ENCODE data around the gene KATNBL1. TPM values are rescaled to one million over a fixed set of nuclear protein-coding genes. Genes with fewer than 3 reads are reported as not detected.
"Not testable (repeated sequence)": the region's sequence is repeated elsewhere in the genome, so short reads cannot be mapped to it uniquely, and the experiment has no call there.

Gene KATNBL1
- total RNA-seq, 3 donors from 2014 or later: 42.8 to 52.6 (median 46.2) TPM

DNA sequence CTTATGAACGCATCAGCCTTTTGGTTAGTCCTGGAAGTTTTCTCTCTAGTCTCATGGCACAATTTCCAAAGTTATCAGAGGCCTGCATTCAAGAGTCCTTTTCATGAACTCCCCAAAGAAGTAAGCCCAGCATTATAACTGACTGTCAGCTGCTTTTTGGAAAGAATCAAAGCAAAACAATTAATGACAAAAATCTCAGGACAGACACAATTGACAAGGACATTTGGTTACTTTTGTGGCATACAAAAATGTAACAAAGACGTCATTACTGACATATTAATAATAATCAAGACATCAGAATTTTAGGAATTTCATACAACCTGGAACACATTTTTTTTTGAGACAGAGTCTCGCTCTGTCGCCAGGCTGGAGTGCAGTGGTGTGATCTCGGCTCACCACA is 21.2 kb downstream of the KATNBL1 start:
- Histone ChIP-seq H3K9me3 (no peaks in the 10 kb centered on the region), H3K36me3 (ENCODE audit: low read depth) (no peaks in the 10 kb centered on the region), H3K4me1 (ENCODE audit: low read depth) (no peaks in the 10 kb centered on the region), H3K4me3 (no peak overlapping the region)
- intact Hi-C loops (cut with DNase I, micrococcal nuclease): no loop called here
- DNase-seq: no peak
- no peak for ATAC-seq
- TF ChIP-seq, protein P1, sequence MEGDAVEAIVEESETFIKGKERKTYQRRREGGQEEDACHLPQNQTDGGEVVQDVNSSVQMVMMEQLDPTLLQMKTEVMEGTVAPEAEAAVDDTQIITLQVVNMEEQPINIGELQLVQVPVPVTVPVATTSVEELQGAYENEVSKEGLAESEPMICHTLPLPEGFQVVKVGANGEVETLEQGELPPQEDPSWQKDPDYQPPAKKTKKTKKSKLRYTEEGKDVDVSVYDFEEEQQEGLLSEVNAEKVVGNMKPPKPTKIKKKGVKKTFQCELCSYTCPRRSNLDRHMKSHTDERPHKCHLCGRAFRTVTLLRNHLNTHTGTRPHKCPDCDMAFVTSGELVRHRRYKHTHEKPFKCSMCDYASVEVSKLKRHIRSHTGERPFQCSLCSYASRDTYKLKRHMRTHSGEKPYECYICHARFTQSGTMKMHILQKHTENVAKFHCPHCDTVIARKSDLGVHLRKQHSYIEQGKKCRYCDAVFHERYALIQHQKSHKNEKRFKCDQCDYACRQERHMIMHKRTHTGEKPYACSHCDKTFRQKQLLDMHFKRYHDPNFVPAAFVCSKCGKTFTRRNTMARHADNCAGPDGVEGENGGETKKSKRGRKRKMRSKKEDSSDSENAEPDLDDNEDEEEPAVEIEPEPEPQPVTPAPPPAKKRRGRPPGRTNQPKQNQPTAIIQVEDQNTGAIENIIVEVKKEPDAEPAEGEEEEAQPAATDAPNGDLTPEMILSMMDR (IDR thresholded peaks at IDR 0.05): no peak

DNA sequence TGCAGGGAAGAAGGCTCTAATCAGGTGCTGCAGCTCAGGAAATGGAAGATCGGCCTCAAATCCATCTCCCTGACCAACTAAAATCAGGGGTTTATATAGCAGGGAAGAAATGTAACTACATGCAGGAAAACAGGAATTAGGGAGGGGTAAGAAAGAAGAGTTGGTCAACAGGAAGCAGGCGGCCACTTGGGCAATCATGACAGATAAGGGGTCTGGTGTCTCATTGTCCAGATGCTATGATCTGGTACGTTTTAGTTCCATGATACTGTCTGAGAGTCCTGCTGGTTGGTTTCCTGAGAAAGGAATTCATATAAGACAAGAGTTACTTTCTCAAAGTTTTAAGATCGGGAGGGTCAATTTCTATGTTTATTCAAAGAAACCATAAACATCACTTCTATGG is 24.2 kb downstream of the KATNBL1 start:
- no peak for DNase-seq
- Histone ChIP-seq H3K36me3 (ENCODE audit: low read depth) (no peaks in the 10 kb centered on the region), H3K9me3 (no peaks in the 10 kb centered on the region), H3K4me1 (ENCODE audit: low read depth) (no peaks in the 10 kb centered on the region), H3K4me3 (no peak overlapping the region)
- ATAC-seq: no peak
- intact Hi-C loops (cut with DNase I, micrococcal nuclease): no loop called here
- TF ChIP-seq, protein P1 (IDR thresholded peaks at IDR 0.05): no peak

DNA sequence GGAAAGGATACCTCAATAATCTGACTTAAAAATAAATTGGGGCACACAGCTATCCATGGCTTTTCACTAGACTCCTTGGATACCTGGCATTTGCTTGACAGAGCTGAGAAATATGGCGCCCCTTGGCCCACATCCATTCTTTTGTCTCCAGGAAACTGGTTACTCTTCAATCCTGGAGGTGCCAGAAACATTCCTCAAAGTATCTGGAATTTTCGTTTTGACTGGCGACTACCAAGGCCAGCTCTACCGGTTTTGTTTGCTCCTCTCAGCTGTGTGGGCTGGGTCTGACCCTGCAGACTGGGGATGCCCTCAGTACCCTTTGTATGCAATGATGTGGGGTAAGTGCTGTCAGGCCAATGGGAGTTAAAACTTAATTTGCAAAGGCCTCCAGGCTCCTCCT is 27.0 kb downstream of the KATNBL1 start:
- TF ChIP-seq, protein P1 (IDR thresholded peaks at IDR 0.05): no peak
- Histone ChIP-seq H3K9me3 (no peaks in the 10 kb centered on the region), H3K4me1 (ENCODE audit: low read depth) (no peaks in the 10 kb centered on the region), H3K36me3 (ENCODE audit: low read depth) (no peaks in the 10 kb centered on the region), H3K4me3 (no peak overlapping the region)
- DNase-seq (no peak), ATAC-seq (no peak)
- intact Hi-C loops (cut with DNase I, micrococcal nuclease): no loop called here

DNA sequence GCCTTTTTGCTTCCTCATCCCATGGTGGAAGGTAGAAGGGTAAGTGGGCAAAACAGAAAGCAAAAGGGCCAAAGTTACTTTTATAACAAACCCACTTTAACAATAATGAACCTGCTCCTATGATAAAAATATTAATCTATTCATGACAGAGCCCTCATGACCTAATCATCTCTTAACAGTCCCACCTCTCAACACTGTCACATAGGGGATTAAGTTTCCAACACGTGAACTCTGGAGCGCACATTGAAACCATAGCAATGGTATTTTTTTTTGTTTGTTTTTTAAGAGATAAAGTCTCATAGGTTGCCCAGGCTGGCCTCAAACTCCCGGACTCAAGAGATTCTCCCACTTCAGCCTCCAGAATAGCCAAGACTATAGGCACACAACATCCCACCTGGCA is 30.7 kb downstream of the KATNBL1 start:
- H3K9me3 ChIP-seq: no peaks in the 10 kb centered on the region
- H3K36me3 ChIP-seq (ENCODE audit: low read depth): no peaks in the 10 kb centered on the region
- ATAC-seq: no peak
- no peaks in the 10 kb centered on the region for H3K4me1 ChIP-seq (ENCODE audit: low read depth)
- TF ChIP-seq, protein P1 (IDR thresholded peaks at IDR 0.05): no peak
- H3K4me3 ChIP-seq: no peak overlapping the region
- no peak for DNase-seq
- intact Hi-C loops (cut with DNase I, micrococcal nuclease): no loop called here

DNA sequence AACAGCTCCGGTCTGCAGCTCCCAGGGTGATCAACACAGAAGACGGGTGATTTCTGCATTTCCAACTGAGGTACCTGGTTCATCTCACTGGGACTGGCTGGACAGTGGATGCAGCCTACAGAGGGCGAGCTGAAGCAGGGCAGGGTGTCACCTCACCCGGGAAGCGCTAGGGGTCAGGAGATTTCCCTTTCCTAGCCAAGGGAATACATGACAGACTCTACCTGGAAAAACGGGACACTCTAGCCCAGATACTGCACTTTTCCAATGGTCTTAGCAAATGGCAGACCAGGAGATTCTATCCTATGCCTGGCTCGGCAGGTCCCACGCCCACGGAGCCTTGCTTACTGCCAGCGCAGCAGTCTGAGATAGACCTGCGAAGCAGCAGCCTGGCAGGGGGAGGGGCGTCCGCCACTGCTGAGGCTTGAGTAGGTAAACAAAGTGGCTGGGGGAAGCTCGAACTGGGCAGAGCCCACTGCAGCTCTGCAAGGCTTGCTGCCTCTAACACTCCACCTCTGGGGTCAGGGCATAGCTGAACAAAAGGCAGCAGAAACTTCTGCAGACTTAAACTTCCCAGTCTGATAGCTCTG is 43.8 kb downstream of the KATNBL1 start:
- H3K4me1 ChIP-seq (ENCODE audit: low read depth); DNase-seq; H3K36me3 ChIP-seq (ENCODE audit: low read depth); ATAC-seq; intact Hi-C loops (cut with DNase I, micrococcal nuclease); H3K4me3 ChIP-seq; H3K9me3 ChIP-seq: not testable (repeated sequence)

DNA sequence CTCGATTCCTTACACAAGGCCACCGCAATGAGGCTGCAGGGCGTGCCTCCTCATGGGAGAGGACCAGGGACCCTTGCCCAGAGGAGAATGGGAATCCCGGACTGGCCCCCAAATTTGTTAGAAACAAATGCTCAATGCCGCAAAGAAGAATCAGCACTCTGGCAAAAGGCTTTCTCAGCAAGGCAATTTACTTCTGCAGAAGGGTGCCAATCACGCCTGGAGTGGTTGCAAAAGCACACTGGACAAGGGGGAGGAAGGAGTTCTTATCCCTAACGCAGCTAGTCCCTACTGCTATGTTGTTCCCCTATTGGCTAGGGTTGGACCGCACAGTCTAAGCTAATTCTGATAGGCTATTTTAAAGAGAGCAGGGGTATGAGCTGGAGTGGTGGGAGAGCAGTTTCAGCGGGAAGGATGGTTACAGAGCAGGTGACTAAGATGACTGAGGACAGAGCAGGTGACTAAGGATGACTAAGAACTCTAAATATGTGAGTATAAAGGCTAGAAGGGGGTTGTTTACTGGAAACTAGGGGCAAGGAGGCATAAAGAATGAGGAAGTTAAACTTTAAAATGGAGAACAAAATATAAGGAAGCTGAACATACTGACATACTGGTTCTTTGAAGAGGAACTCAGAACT is 48.5 kb downstream of the KATNBL1 start:
- Histone ChIP-seq H3K4me1 (ENCODE audit: low read depth) (no peaks in the 10 kb centered on the region), H3K4me3 (no peak overlapping the region), H3K9me3 (peaks cover 18% of the 10 kb centered on the region), H3K36me3 (ENCODE audit: low read depth) (no peaks in the 10 kb centered on the region)
- intact Hi-C loops (cut with DNase I, micrococcal nuclease): no loop called here
- DNase-seq: no peak
- TF ChIP-seq, protein P1 (IDR thresholded peaks at IDR 0.05): no peak
- ATAC-seq: no peak
